ENCODE measurements around the gene TRPM2. TPM values are rescaled to one million over a fixed set of nuclear protein-coding genes. Genes with fewer than 3 reads are reported as not detected.

TRPM2 gene
- total RNA-seq, 1 donor, result not detected

GRCh38 chr21:44312089-44312488 lies 41.3 kb upstream of the TRPM2 start:
- no peak for TF ChIP-seq CTCF (IDR thresholded peaks at IDR 0.05; ENCODE audit: insufficient read depth, low read length)
- no peak for DNase-seq (ENCODE audit: low read depth)
- H3K4me3 ChIP-seq (ENCODE audit: low read depth, low read length), result no peak overlapping the region

- no peak for TF ChIP-seq CTCF (IDR thresholded peaks at IDR 0.05; ENCODE audit: insufficient read depth, low read length)
- H3K4me3 ChIP-seq (ENCODE audit: low read depth, low read length), result no peak overlapping the region
- no peak for DNase-seq (ENCODE audit: low read depth)
These were observed 40.7 kb upstream of the TRPM2 start for GRCh38 chr21:44312716-44313115.

- no peak for TF ChIP-seq CTCF (IDR thresholded peaks at IDR 0.05; ENCODE audit: insufficient read depth, low read length)
- DNase-seq (ENCODE audit: low read depth), result no peak
- H3K4me3 ChIP-seq (ENCODE audit: low read depth, low read length), result no peak overlapping the region
These were observed 40.0 kb upstream of the TRPM2 start for GRCh38 chr21:44313451-44313850.

GRCh38 chr21:44314128-44314527 lies 39.3 kb upstream of the TRPM2 start:
- no peak for DNase-seq (ENCODE audit: low read depth)
- no peak overlapping the region for H3K4me3 ChIP-seq (ENCODE audit: low read depth, low read length)
- no peak for TF ChIP-seq CTCF (IDR thresholded peaks at IDR 0.05; ENCODE audit: insufficient read depth, low read length)

- no peak for DNase-seq (ENCODE audit: low read depth)
- no peak for TF ChIP-seq CTCF (IDR thresholded peaks at IDR 0.05; ENCODE audit: insufficient read depth, low read length)
- no peak overlapping the region for H3K4me3 ChIP-seq (ENCODE audit: low read depth, low read length)
These were observed 38.9 kb upstream of the TRPM2 start for GRCh38 chr21:44314561-44314960.

- H3K4me3 ChIP-seq (ENCODE audit: low read depth, low read length), result no peak overlapping the region
- TF ChIP-seq CTCF (IDR thresholded peaks at IDR 0.05; ENCODE audit: insufficient read depth, low read length), result no peak
- DNase-seq (ENCODE audit: low read depth), result no peak
These were observed 37.7 kb upstream of the TRPM2 start for GRCh38 chr21:44315691-44316203.

- no peak for DNase-seq (ENCODE audit: low read depth)
- TF ChIP-seq CTCF (IDR thresholded peaks at IDR 0.05; ENCODE audit: insufficient read depth, low read length), result no peak
- no peak overlapping the region for H3K4me3 ChIP-seq (ENCODE audit: low read depth, low read length)
These were observed 37.0 kb upstream of the TRPM2 start for GRCh38 chr21:44316277-44316900.
